NCI-H187 treated with DMSO at 0.1 percent for 48 hours (cell line): Measurements from ENCODE around the gene MAGEL2.

Source experiments
- DNase-seq: peaks from one replicate; lab custom pipeline; 2025; lab: John Stamatoyannopoulos, UW

MAGEL2 gene

GRCh38 chr15:23647421-23648370 lies at the start of gene MAGEL2:
Gene MAGEL2, minus strand, starts transcription at chr15:23647867. Its CDS starts 125 bp downstream, at chr15:23647742.
- DNase-seq = no peak

GRCh38 chr15:23695282-23695681 lies 47.6 kb upstream of the MAGEL2 start:
- DNase-seq = no peak

DNA sequence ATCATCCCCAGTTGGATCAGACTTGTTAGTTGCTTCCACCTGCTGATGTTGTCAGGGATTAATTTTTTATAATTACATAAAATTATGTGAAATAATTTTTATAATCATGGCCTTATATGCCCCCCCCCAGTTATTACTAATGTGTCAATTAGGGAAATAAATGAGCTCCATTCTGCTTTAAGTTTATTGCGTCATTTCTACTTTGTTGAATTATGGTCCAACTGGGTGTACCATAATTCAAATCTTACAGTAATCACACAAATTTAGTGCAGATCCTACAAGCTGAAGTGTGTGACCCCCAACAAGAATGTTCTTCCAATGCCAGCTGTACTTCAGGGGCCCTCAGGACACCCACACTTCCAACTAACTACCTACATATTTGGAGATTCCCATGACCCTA lies 46.9 kb upstream of the MAGEL2 start:
- no peak for DNase-seq

- DNase-seq = no peak
Observed at GRCh38 chr15:23690450-23690852, 42.8 kb upstream of the MAGEL2 start.

GRCh38 chr15:23690015-23690414 lies 42.3 kb upstream of the MAGEL2 start:
- DNase-seq = no peak

DNA sequence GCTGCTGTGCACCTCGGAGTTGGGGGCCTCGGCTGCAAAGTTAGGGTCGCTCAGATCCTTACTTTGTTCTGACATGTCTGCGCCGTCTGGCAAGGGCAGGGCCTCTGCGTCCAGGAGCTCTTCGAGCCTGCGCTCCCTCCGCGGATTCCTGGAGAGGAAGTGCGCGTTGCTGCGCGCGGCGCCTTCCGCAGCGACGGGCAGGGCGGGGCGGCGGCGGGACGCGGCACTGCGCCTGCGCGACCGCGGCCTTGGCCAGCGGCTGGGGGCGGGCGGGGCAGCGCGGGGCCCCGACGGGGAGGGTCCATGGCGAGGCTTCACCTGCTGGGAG lies 39.4 kb upstream of the MAGEL2 start, which contains the start of gene NDN:
Gene NDN (minus strand): TSS at position 163 of the 328 bp plus-strand sequence. CDS start 88 bp downstream, at position 75.
- no peak for DNase-seq

DNA sequence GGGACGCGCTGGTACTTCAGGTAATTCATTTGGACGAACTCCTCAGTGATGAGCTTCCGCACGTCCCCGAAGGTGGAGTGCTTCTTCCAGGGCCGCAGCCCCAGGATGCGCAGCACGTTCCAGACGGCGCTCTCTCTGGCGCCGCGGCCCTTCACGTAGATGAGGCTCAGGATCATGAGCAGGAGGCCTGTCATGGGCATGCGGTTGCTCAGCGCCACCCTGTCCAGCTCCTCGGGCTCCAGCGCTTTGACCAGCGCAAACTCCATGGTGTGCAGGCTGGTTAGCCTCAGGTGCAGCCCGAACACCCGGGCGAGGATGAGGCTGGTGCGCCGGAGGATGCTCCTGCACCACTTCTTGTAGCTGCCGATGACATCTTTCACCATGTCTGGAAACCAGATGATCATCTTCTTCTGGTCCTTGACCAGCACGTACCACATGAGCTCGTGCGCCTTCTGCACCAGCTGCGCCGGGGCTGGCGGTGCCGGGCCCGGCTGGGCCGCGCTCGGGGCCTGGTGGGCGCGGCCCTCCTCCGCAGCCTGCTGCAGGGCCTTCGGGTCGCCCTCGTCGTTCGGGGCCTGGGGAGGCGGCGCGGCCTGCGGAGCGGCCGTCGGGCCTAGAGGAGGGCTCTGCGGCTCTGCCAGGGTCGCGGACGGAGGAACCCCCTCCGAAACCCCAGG lies 38.9 kb upstream of the MAGEL2 start:
- DNase-seq = no peak

GRCh38 chr15:23671481-23671880 lies 23.8 kb upstream of the MAGEL2 start:
- DNase-seq = no peak

GRCh38 chr15:23670970-23671369 lies 23.3 kb upstream of the MAGEL2 start:
- no peak for DNase-seq

DNA sequence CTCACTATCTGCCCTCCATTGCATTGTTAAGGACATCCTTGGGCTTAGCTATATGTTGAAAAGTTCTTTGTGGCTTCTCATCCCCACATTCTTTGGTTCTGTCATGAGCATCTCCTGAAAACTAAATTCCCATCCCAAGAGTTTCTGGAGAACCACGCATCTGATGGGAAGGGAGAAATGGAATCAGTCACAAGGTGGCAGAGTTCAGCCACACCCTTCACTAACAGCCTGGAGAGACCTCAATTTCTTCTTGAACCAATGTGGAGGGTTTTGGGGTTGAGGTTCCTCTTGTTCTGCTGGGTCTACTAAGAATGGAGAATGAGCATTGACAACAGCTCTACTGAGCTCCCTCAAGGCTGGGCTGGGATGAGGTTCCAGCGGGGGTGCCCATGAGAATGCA lies 15.6 kb upstream of the MAGEL2 start:
- DNase-seq = no peak

DNA sequence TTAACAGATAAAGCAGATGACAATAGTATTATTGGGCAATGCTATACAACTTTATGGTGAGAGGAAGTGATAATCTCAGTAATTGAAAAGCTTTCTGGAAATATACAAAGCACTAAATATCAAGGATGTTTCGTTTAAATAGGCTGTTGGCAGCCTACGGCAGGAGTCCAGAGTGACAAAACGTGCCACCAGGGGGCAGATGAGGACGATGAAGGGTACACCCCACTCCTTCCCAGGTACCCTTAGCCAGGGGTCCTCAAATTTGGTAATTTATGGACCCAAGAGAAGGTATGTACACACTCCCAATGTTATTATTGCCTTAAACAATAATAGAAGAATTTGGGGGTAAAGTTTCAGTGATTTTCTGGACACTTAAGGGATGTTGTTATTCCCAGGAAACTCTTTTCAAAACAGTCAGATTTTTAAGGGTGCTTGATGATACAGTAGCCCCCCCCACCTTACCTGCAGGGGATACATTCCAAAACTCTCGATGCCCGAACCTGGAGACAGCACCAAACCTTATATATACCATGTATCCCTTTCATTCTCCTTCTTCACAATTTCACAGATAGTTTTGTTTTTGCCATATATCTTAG lies 1.4 kb upstream of the MAGEL2 start:
- DNase-seq = no peak

DNA sequence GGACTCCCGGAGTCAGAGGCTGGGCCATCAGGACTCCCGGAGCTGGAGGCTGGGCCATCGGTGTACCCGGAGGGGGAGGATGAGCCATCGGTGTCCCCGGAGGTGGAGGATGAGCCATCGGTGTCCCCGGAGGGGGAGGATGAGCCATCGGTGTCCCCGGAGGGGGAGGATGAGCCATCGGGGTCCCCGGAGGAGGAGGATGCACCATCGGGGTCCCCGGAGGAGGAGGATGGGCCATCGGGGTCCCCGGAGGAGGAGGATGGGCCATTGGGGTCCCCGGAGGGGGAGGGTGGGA lies 719 bp downstream of the MAGEL2 start:
- no peak for DNase-seq

- no peak for DNase-seq
Observed at GRCh38 chr15:23646165-23647000, 1.3 kb downstream of the MAGEL2 start.

- no peak for DNase-seq
Observed at GRCh38 chr15:23645371-23646164, 2.1 kb downstream of the MAGEL2 start.

- DNase-seq = no peak
Observed at GRCh38 chr15:23644829-23645228, 2.8 kb downstream of the MAGEL2 start.

DNA sequence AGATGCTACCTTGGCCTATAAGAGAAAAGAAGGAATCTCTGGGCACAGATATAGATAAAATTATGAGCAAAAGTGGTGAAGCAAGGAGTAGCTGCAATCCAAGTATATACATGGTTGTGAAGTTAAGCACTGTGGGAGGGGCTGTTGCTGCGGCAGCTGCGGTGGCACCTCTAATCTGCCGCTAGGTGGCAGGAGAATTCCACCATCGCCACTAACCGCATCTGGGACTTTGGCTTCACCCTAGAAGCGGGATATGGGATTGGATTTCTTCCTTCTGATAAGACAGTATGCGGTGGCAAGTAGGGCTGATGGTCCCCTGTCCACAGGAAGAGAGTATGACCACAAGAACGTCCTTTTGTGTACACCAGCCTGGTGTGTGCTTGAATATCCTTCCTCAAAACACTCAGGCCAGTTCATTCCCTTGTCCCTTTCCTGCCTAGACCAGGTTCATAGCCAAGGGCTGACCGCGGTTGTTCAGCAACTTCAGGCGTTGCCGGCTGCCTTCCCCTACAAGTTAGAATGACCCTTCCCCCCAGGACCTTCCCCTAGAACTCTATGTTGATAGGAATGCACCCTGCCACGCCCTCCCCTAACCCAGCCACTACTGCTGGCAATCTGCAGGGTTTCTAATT lies 5.1 kb downstream of the MAGEL2 start:
- no peak for DNase-seq

GRCh38 chr15:23634181-23634580 lies 13.5 kb downstream of the MAGEL2 start:
- no peak for DNase-seq

- no peak for DNase-seq
Observed at GRCh38 chr15:23629234-23629805, 18.3 kb downstream of the MAGEL2 start.

DNA sequence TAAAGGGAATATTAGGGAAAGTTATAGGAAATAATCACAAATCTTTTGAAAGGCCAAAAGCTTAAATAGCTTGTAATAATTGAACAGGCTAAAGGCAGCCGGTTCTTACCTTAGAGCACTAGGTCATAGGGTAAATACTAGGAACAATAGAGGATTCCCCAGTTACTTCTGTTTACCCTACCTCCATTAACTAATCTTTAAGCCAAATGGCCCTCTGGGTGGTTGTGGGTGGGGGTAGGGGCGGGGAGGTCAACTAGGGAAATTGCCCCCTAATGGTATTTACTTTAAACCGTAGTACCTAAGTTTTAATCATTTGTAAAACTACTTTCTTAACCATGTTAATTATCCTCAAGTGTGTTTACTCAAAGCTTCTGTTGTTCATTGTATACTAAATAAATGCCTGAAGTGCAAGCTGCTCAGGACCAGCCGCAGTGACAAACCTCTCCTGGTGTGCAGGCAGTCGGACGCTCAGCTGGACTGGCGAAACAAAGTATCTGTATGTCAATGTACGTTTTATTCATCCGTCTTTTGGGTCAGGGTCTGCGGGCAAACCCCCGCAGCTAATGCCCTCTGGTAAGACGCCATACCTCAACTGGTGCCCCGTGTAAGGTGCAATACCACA lies 18.9 kb downstream of the MAGEL2 start:
- DNase-seq = no peak

DNA sequence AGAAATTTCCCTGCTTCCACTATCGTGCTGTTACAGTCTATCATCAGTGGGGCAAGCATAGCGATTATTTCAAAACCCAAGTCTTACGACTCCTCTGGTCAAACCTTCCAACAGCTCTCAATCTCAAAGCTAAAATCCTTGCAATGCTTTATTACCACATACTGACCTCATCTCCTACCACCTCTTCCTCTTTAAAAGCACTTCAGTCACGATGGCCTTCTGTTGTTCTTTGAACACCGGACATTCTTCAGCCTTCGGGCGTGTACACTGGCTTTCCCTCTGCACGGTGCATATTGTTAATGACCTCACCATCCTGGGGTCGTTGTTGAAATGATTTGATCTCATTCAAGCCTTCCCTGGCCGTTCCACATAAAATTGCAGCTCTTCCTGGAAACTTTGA lies 31.1 kb downstream of the MAGEL2 start:
- no peak for DNase-seq
